H1 (cell line): ENCODE results near the gene FDPS. TPM values are rescaled to one million over a fixed set of nuclear protein-coding genes. Genes with fewer than 3 reads are reported as not detected.

Experiments used
- CTCF ChIA-PET: fragments of 300-600 bp; sonication (Branson Sonifier 250); formaldehyde crosslinking; loops from one replicate; lab custom pipeline; 2021; ENCODE audit not compliant: partially characterized antibody; lab: Charles Lee
- POLR2A ChIA-PET: fragments of 300-600 bp; sonication (Branson Sonifier 250); formaldehyde crosslinking; loops from one replicate; lab custom pipeline; 2021; ENCODE audit warnings: inconsistent platforms; ENCODE audit not compliant: partially characterized antibody; lab: Charles Lee
- DNase-seq, 2 experiments: peaks; one replicate each; pipeline versions ENCODE4 v3.0.0 to v3.0.0-alpha.2; 2010 to 2022; ENCODE audit warnings: low spot score in 2 of 2, low read depth in 1 of 2, mixed read lengths in 1 of 2
- FAIRE-seq: peaks from 2 replicates; lab custom pipeline; 2011; peaks lifted over from hg19 to GRCh38; lab: Jason Lieb, UNC
- H2AFZ ChIP-seq: 2 replicates; pipeline ENCODE4 v1.8.1; 2012; ENCODE audit warnings: low read length, inconsistent platforms
- H2AK5ac ChIP-seq: 2 replicates; pipeline ENCODE4 v1.6.1; 2013; ENCODE audit warnings: low read depth, low read length
- H2BK120ac ChIP-seq: replicated peaks from 2 replicates; pipeline ENCODE3; 2013; ENCODE audit warnings: low read depth, low read length, inconsistent platforms
- H2BK12ac ChIP-seq: 2 replicates; pipeline ENCODE4 v1.6.1; 2013; ENCODE audit warnings: low read depth, low read length
- H2BK15ac ChIP-seq: 2 replicates; pipeline ENCODE4 v1.6.1; 2013; ENCODE audit warnings: low read length
- H2BK20ac ChIP-seq: 2 replicates; pipeline ENCODE4 v1.6.1; 2013; ENCODE audit warnings: low read length
- H2BK5ac ChIP-seq: 2 replicates; pipeline ENCODE4 v1.6.1; 2013; ENCODE audit warnings: low read depth, low read length
- H3K14ac ChIP-seq: 2 replicates; pipeline ENCODE4 v1.6.1; 2013; ENCODE audit warnings: inconsistent platforms; ENCODE audit not compliant: insufficient read length
- H3K18ac ChIP-seq: 2 replicates; pipeline ENCODE4 v1.6.1; 2013; ENCODE audit warnings: low read length; ENCODE audit errors: extremely low read depth
- H3K23ac ChIP-seq: 2 replicates; pipeline ENCODE4 v1.6.1; 2013; ENCODE audit warnings: inconsistent platforms; ENCODE audit not compliant: insufficient read length
- H3K23me2 ChIP-seq: 2 replicates; pipeline ENCODE4 v1.6.1; 2013; ENCODE audit warnings: low read depth, low read length
- H3K27ac ChIP-seq: 2 replicates; pipeline ENCODE4 v1.6.1; 2011; ENCODE audit warnings: low read depth, low read length, inconsistent platforms
- H3K27me3 ChIP-seq, 4 experiments: replicated peaks in 1 of 4; 1 replicate in 1 of 4; 2 replicates in 3 of 4; pipeline versions ENCODE4 v1.6.1 to v1.8.1; 2011 to 2013; ENCODE audit warnings: low read length in 3 of 4, mild to moderate bottlenecking in 3 of 4, inconsistent platforms in 2 of 4, mixed read lengths in 2 of 4, moderate library complexity in 1 of 4; ENCODE audit not compliant: control insufficient read depth in 3 of 4, insufficient read depth in 3 of 4; ENCODE audit errors: extremely low read depth in 1 of 4
- H3K36me3 ChIP-seq, 4 experiments: 2 replicates each; pipeline versions ENCODE4 v1.6.1 to v1.8.1; 2011 to 2013; ENCODE audit warnings: mild to moderate bottlenecking in 4 of 4, low read length in 3 of 4, moderate library complexity in 2 of 4, control low read depth in 1 of 4, inconsistent platforms in 1 of 4; ENCODE audit not compliant: insufficient read depth in 4 of 4, control insufficient read depth in 2 of 4
- H3K4ac ChIP-seq: replicated peaks from 2 replicates; pipeline ENCODE3; 2013; ENCODE audit warnings: low read length, low read depth, mixed read lengths, inconsistent platforms; ENCODE audit not compliant: insufficient read length
- H3K4me1 ChIP-seq, 4 experiments: replicated peaks in 1 of 4; 1 replicate in 1 of 4; 2 replicates in 3 of 4; pipeline versions ENCODE4 v1.6.1 to v1.8.1; 2011 to 2013; ENCODE audit warnings: low read length in 3 of 4, inconsistent platforms in 2 of 4, mixed read lengths in 1 of 4; ENCODE audit not compliant: insufficient read depth in 4 of 4, control insufficient read depth in 3 of 4
- H3K4me2 ChIP-seq, 2 experiments: 2 replicates each; pipeline versions ENCODE4 v1.6.1 to v1.8.1; 2011 to 2013; ENCODE audit warnings: low read depth in 2 of 2, low read length in 2 of 2, control low read depth in 1 of 2, inconsistent platforms in 1 of 2, mild to moderate bottlenecking in 1 of 2; ENCODE audit not compliant: insufficient read depth in 1 of 2
- H3K4me3 ChIP-seq, 4 experiments: fragments of 200-600, 300-600 bp in 1 of 4; sonication (generic), shearing (Covaris generic), sonication (Bioruptor Twin) in 1 of 4; 2 replicates each; pipeline versions ENCODE4 v1.5.1 to v1.8.1; 2011 to 2016; ENCODE audit warnings: low read length in 4 of 4, low read depth in 3 of 4, control low read depth in 2 of 4, inconsistent platforms in 2 of 4, mild to moderate bottlenecking in 2 of 4, mixed read lengths in 1 of 4, moderate library complexity in 1 of 4; ENCODE audit not compliant: insufficient read depth in 2 of 4; ENCODE audit errors: extremely low read depth in 1 of 4
- H3K56ac ChIP-seq: replicated peaks from 2 replicates; pipeline ENCODE3; 2013; ENCODE audit warnings: low read depth, mild to moderate bottlenecking, mixed read lengths, low read length, inconsistent platforms; ENCODE audit not compliant: insufficient read length
- H3K79me1 ChIP-seq: 2 replicates; pipeline ENCODE4 v1.6.1; 2013; ENCODE audit warnings: low read depth, low read length, control low read depth
- H3K79me2 ChIP-seq, 2 experiments: 2 replicates each; pipeline versions ENCODE4 v1.6.1 to v1.8.1; 2012 to 2013; ENCODE audit warnings: low read length in 2 of 2, mild to moderate bottlenecking in 2 of 2, inconsistent platforms in 1 of 2; ENCODE audit not compliant: insufficient read depth in 2 of 2, control insufficient read depth in 1 of 2
- H3K9ac ChIP-seq, 4 experiments: replicated peaks in 1 of 4; 1 replicate in 1 of 4; 2 replicates in 3 of 4; pipeline versions ENCODE4 v1.6.1 to v1.8.1; 2011 to 2013; ENCODE audit warnings: low read depth in 3 of 4, low read length in 3 of 4, control low read depth in 2 of 4, mild to moderate bottlenecking in 2 of 4, moderate library complexity in 2 of 4, inconsistent platforms in 1 of 4; ENCODE audit errors: extremely low read depth in 1 of 4
- H3K9me3 ChIP-seq, 2 experiments: 2 replicates each; pipeline versions ENCODE4 v1.6.1 to v1.8.1; 2012 to 2013; ENCODE audit warnings: mild to moderate bottlenecking in 2 of 2, moderate library complexity in 2 of 2, control low read depth in 1 of 2, inconsistent platforms in 1 of 2, low read depth in 1 of 2, low read length in 1 of 2, mixed read lengths in 1 of 2; ENCODE audit not compliant: insufficient read depth in 2 of 2
- H4K20me1 ChIP-seq, 2 experiments: replicated peaks in 1 of 2; 2 replicates each; pipeline versions ENCODE3 to v1.8.1; 2011 to 2013; ENCODE audit warnings: inconsistent platforms in 2 of 2, low read length in 2 of 2, mild to moderate bottlenecking in 1 of 2; ENCODE audit not compliant: insufficient read depth in 2 of 2, control insufficient read depth in 1 of 2
- H4K5ac ChIP-seq: 2 replicates; pipeline ENCODE4 v1.6.1; 2013; ENCODE audit warnings: low read length, low read depth, mixed read lengths, inconsistent platforms; ENCODE audit not compliant: insufficient read length
- H4K8ac ChIP-seq: 2 replicates; pipeline ENCODE4 v1.8.0; 2013; ENCODE audit warnings: mild to moderate bottlenecking, moderate library complexity, low read length, inconsistent platforms; ENCODE audit not compliant: insufficient read depth; ENCODE audit errors: extremely low read depth
- H4K91ac ChIP-seq: replicated peaks from 2 replicates; pipeline ENCODE3; 2013; ENCODE audit warnings: low read length, mixed read lengths, inconsistent platforms; ENCODE audit not compliant: insufficient read length
- BACH1 ChIP-seq: IDR thresholded peaks from 2 replicates; pipeline ENCODE4 v1.6.1; 2012; ENCODE audit warnings: low read length, improper control_type of control experiment
- CTCF ChIP-seq, 3 experiments: IDR thresholded peaks; 1 replicate in 2 of 3; 2 replicates in 1 of 3; pipeline versions ENCODE4 v1.5.1 to v1.6.1; 2011; ENCODE audit warnings: low read length in 3 of 3, mild to moderate bottlenecking in 3 of 3, inconsistent platforms in 2 of 3, low read depth in 1 of 3, moderate library complexity in 1 of 3; ENCODE audit not compliant: insufficient read depth in 1 of 3; ENCODE audit errors: control extremely low read depth in 1 of 3
- GABPA ChIP-seq: IDR thresholded peaks from 2 replicates; pipeline ENCODE4 v1.6.1; 2011; ENCODE audit warnings: mild to moderate bottlenecking, low read length, moderate library complexity, borderline replicate concordance; ENCODE audit not compliant: insufficient read depth
- GTF2F1 ChIP-seq: IDR thresholded peaks from 2 replicates; pipeline ENCODE4 v1.6.1; 2012; ENCODE audit warnings: low read depth, low read length, improper control_type of control experiment, borderline replicate concordance
- HDAC2 ChIP-seq, 2 experiments: fragments of 300-600 bp in 1 of 2; sonication (generic) in 1 of 2; IDR thresholded peaks; 2 replicates each; pipeline ENCODE4 v1.6.1; 2011 to 2012; ENCODE audit warnings: low read depth in 2 of 2, low read length in 2 of 2, mild to moderate bottlenecking in 2 of 2, moderate library complexity in 2 of 2, borderline replicate concordance in 1 of 2, inconsistent platforms in 1 of 2
- KDM4A ChIP-seq: IDR thresholded peaks from one replicate; pipeline ENCODE4 v1.7.1; 2012; ENCODE audit warnings: low read depth, mild to moderate bottlenecking, moderate library complexity, low read length, inconsistent platforms; ENCODE audit not compliant: severe bottlenecking
- RAD21 ChIP-seq, 2 experiments: IDR thresholded peaks in 1 of 2; conservative IDR thresholded peaks in 1 of 2; 2 replicates each; pipeline ENCODE4 v1.6.1; 2011; ENCODE audit warnings: low read depth in 2 of 2, low read length in 2 of 2, improper control_type of control experiment in 1 of 2, inconsistent platforms in 1 of 2, mild to moderate bottlenecking in 1 of 2, moderate library complexity in 1 of 2
- SP2 ChIP-seq: IDR thresholded peaks from 2 replicates; pipeline ENCODE4 v1.6.1; 2012; ENCODE audit warnings: mild to moderate bottlenecking, low read length, inconsistent platforms
- TEAD4 ChIP-seq: IDR thresholded peaks from 2 replicates; pipeline ENCODE4 v1.6.1; 2012; ENCODE audit warnings: low read depth, low read length, inconsistent platforms, mixed read lengths
- WGBS, 2 experiments: shearing (Covaris generic) in 1 of 2; methylation state at CpG; one replicate each; pipeline versions ENCODE4 v1.1.6 to v1.1.7; 2013 to 2015; ENCODE audit warnings: low lambda C conversion rate in 2 of 2, mixed read lengths in 2 of 2, inconsistent platforms in 1 of 2, low coverage in 1 of 2, missing lambda C conversion rate in 1 of 2; ENCODE audit not compliant: insufficient replicate concordance in 2 of 2, insufficient coverage in 1 of 2, insufficient read length in 1 of 2; ENCODE audit errors: extremely low coverage in 1 of 2, missing lambda C conversion rate in 1 of 2; 5-methylcytosine and 5-hydroxymethylcytosine counted together
- polyA plus RNA-seq, 7 experiments: library from polyadenylated mRNA; depleted of rRNA in 3 of 7; stranded (reverse) in 5 of 7; unstranded in 2 of 7; fragments of >200 nt in 5 of 7; fragments of 200-250 nt in 2 of 7; gene quantifications; 1 replicate in 5 of 7; 2 replicates in 1 of 7; 4 replicates in 1 of 7; pipeline versions ENCODE4 v1.2.1 to v1.2.3, GENCODE V29; 2011 to 2013; ENCODE audit warnings: missing spikeins in 2 of 7, mixed read lengths in 2 of 7
- total RNA-seq: library from RNA; stranded (reverse); fragmentation: NEBNext Ultra II Directional; extraction: Animal tissue kit (Norgen Biotek cat#: 25700); gene quantifications from 2 replicates; pipeline ENCODE4 v1.2.1, GENCODE V29; 2021

Gene FDPS
- total and polyA plus RNA-seq, 2 of the 8 experiments (the other 6 are each of a cell fraction or from before 2014, with no cell fraction given): 267 to 368 TPM

GRCh38 chr1:155278689-155279160, 29.9 kb upstream of the FDPS start:
- no peak overlapping the region for H3K23ac ChIP-seq
- H4K91ac ChIP-seq: no peak overlapping the region
- H3K4me2 ChIP-seq: peak overlapping the region; percentile 61 to 85
- no peak overlapping the region for H3K14ac ChIP-seq
- H3K27ac ChIP-seq: no peak overlapping the region
- peaks cover 0 to 3% (median 0%) of the 10 kb centered on the region in 4 experiments; a peak in 2 of 7 replicates for H3K27me3 ChIP-seq
- H2AFZ ChIP-seq: no peak overlapping the region
- no peak overlapping the region for H4K8ac ChIP-seq
- ChIA-PET POLR2A (interaction anchor here (0.7 to 2.4 kb wide), 20 partner anchors 9 to 1001 kb away, joined by 3 to 7 read pairs (median 4); partner anchors contain the start of genes FDPS, RUSC1 and SCAMP3), CTCF (interaction anchor here (0.7 to 8.4 kb wide), 16 partner anchors 9 to 76 kb away, joined by 3 to 79 read pairs (median 6); partner anchors contain the start of genes FDPS, PKLR, RUSC1 and SCAMP3)
- peaks cover 9 to 12% (median 11%) of the 10 kb centered on the region in 4 experiments for H3K4me1 ChIP-seq
- 69% methylated on average over 10 of the region's 10 CpGs; no CpG with 5 or more reads in 1 of the 2 experiments for WGBS, 2 experiments
- no peak overlapping the region for H2BK5ac ChIP-seq
- no peak overlapping the region for H4K5ac ChIP-seq
- peaks cover 10% of the 10 kb centered on the region; the same call in 1 of the 2 replicates for H3K23me2 ChIP-seq
- H3K9me3 ChIP-seq: no peaks in the 10 kb centered on the region
- H3K79me1 ChIP-seq: no peaks in the 10 kb centered on the region; the same call in 1 of the 2 replicates
- no peak for DNase-seq
- H4K20me1 ChIP-seq: no peaks in the 10 kb centered on the region
- no peak overlapping the region for H3K4ac ChIP-seq
- peak overlapping the region in 1 of 4 experiments; percentile 27; a peak in 2 of 8 replicates for H3K4me3 ChIP-seq
- H2BK120ac ChIP-seq: no peak overlapping the region
- no peak overlapping the region for H3K9ac ChIP-seq
- H2AK5ac ChIP-seq: no peak overlapping the region
- H2BK12ac ChIP-seq: no peak overlapping the region
- no peak overlapping the region for H3K56ac ChIP-seq
- H3K36me3 ChIP-seq: no peaks in the 10 kb centered on the region; a peak in 1 of 8 replicates
- H2BK20ac ChIP-seq: 0 out of 2 replicates have a peak overlapping the region, but pooled peaks have one; percentile 24
- FAIRE-seq: no peak
- no peak overlapping the region for H3K18ac ChIP-seq
- H2BK15ac ChIP-seq: no peak overlapping the region
- no peaks in the 10 kb centered on the region for H3K79me2 ChIP-seq
- TF ChIP-seq GTF2F1: no peak
- TF ChIP-seq BACH1: no peak
- TF ChIP-seq SP2: no peak
- TF ChIP-seq GABPA: no peak
- TF ChIP-seq TEAD4: no peak
- TF ChIP-seq RAD21 (IDR thresholded peaks at IDR 0.05 in 1 of 2, conservative IDR thresholded peaks at IDR 0.05 in 1 of 2; ENCODE audit: low read depth in 2 of 2, low read length in 2 of 2): no peak
- no peak for TF ChIP-seq CTCF (IDR thresholded peaks at IDR 0.05; ENCODE audit: control extremely low read depth in 1 of 3, insufficient read depth in 1 of 3, low read depth in 1 of 3, low read length in 3 of 3)
- TF ChIP-seq KDM4A: no peak
- no peak for TF ChIP-seq HDAC2 (IDR thresholded peaks at IDR 0.05; ENCODE audit: borderline replicate concordance in 1 of 2, low read depth in 2 of 2, low read length in 2 of 2)
